HG03139 (cell line): ENCODE data around the gene C19orf85.
"Not testable (repeated sequence)": the region's sequence is repeated elsewhere in the genome, so short reads cannot be mapped to it uniquely, and the experiment has no call there.

Experiments used
- ATAC-seq: cut with Tn5 transposase; IDR thresholded peaks from one replicate; pipeline ENCODE4 v1.9.1; 2021; ENCODE audit not compliant: unreplicated experiment

The C19orf85 gene

GRCh38 chr19:55442372-55442961, 22.1 kb downstream of the C19orf85 start:
- no peak for ATAC-seq

- no peak for ATAC-seq
Observed at GRCh38 chr19:55441692-55442321, 22.7 kb downstream of the C19orf85 start.

GRCh38 chr19:55441319-55441691, 23.2 kb downstream of the C19orf85 start:
- no peak for ATAC-seq

- no peak for ATAC-seq
Observed at GRCh38 chr19:55440411-55441105, 24.0 kb downstream of the C19orf85 start.

GRCh38 chr19:55439052-55439451, 25.5 kb downstream of the C19orf85 start:
- ATAC-seq, result no peak

- ATAC-seq, result no peak
Observed at GRCh38 chr19:55437410-55437809, 27.1 kb downstream of the C19orf85 start.

- ATAC-seq, result no peak
Observed at GRCh38 chr19:55436847-55437246, 27.7 kb downstream of the C19orf85 start.

- ATAC-seq, result no peak
Observed at GRCh38 chr19:55435020-55435419, 29.5 kb downstream of the C19orf85 start.

- ATAC-seq, result no peak
Observed at GRCh38 chr19:55434356-55434919, 30.1 kb downstream of the C19orf85 start.

- ATAC-seq, result no peak
Observed at GRCh38 chr19:55433292-55433691, 31.3 kb downstream of the C19orf85 start.

GRCh38 chr19:55432241-55432959, 32.2 kb downstream of the C19orf85 start:
- no peak for ATAC-seq

- no peak for ATAC-seq
Observed at GRCh38 chr19:55431183-55431582, 33.4 kb downstream of the C19orf85 start.

GRCh38 chr19:55426042-55426441, 38.5 kb downstream of the C19orf85 start:
- ATAC-seq, result no peak

GRCh38 chr19:55424518-55424917, 40.0 kb downstream of the C19orf85 start:
- no peak for ATAC-seq

- ATAC-seq, result no peak
Observed at GRCh38 chr19:55423225-55424005, 41.1 kb downstream of the C19orf85 start.

GRCh38 chr19:55421281-55421680, 43.3 kb downstream of the C19orf85 start:
- not testable (repeated sequence) for ATAC-seq

GRCh38 chr19:55419624-55420236, 44.8 kb downstream of the C19orf85 start:
- no peak for ATAC-seq

GRCh38 chr19:55419103-55419502, 45.4 kb downstream of the C19orf85 start:
- no peak for ATAC-seq

GRCh38 chr19:55418185-55418584, 46.4 kb downstream of the C19orf85 start:
- ATAC-seq, result no peak
